Renal cortical epithelial cell (primary cell): ENCODE data around the gene MUS81. TPM values are rescaled to one million over a fixed set of nuclear protein-coding genes. Genes with fewer than 3 reads are reported as not detected.

Experiments
- DNase-seq: peaks from one replicate; pipeline ENCODE4 v3.0.0-alpha.2; 2011; ENCODE audit warnings: low read depth
- total RNA-seq: library from RNA; depleted of rRNA; stranded (reverse); fragments of >200 nt; gene quantifications from 2 replicates; pipeline ENCODE4 v1.2.3, GENCODE V29; 2014

MUS81 gene
- total RNA-seq, 1 donor from 2014 or later = 37.0 TPM

DNA sequence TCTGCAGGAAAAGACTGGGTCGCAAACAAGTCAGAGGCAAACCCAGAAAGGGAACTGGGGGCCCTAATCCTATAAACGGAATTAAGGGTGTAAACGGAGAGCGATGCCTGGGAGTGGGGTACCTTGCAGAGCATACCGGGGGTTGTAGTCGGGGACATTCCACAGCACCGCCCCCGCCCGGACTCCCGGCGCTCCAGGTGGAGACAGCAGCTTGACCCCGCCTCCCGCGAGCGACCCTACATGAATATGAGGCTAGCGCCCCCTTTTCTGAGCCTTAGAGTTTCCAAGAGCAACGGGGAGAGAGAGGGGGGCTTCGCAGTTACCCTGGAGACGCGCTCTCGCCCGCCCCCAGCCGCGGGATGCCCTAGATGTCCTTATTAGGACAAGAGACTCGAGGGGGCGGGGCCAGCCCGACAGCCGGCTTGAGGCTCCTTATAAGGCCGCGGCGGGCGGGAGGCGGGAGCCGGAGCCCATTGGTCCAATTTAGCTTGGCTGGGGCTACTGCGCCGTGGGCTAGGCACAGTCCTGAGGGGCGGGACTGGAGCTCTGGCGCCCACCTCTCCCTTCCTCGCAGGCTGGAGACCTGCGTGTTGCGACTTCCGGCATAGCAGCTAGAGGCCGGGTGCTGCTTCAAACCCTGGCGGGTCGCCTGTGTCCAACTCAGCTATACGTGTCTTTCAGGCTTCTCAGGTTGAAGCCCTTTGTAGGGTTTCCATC is 980 bp upstream of the MUS81 start:
- DNase-seq = peak; percentile 95

- DNase-seq = no peak
Observed at GRCh38 chr11:65859812-65860277, 388 bp upstream of the MUS81 start.

GRCh38 chr11:65861165-65861505 is 902 bp downstream of the MUS81 start:
- no peak for DNase-seq

- no peak for DNase-seq
Observed at GRCh38 chr11:65861533-65862183, 1.4 kb downstream of the MUS81 start.

DNA sequence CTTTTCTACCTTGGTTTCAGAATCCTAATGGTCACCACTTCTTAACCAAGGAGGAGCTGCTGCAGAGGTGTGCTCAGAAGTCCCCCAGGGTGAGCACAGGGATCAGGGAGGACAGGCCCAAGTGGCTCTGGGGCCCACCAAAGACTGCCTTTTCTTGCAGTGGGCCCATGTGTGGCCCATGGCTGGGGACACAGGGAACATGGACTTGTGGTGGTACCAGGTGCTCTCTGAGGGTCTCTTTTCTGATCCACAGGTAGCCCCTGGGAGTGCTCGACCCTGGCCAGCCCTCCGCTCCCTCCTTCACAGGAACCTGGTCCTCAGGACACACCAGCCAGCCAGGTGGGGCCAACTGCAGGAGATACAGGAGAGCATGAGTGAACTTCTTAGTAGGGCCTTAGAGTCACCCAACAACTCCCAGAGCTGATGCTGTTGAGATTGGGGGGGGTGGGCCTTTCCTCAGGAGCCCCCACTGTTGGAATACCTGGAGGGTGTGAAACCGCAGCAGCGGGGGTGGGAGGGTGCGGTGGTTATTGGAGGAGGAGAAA is 2.0 kb downstream of the MUS81 start:
- DNase-seq = no peak

DNA sequence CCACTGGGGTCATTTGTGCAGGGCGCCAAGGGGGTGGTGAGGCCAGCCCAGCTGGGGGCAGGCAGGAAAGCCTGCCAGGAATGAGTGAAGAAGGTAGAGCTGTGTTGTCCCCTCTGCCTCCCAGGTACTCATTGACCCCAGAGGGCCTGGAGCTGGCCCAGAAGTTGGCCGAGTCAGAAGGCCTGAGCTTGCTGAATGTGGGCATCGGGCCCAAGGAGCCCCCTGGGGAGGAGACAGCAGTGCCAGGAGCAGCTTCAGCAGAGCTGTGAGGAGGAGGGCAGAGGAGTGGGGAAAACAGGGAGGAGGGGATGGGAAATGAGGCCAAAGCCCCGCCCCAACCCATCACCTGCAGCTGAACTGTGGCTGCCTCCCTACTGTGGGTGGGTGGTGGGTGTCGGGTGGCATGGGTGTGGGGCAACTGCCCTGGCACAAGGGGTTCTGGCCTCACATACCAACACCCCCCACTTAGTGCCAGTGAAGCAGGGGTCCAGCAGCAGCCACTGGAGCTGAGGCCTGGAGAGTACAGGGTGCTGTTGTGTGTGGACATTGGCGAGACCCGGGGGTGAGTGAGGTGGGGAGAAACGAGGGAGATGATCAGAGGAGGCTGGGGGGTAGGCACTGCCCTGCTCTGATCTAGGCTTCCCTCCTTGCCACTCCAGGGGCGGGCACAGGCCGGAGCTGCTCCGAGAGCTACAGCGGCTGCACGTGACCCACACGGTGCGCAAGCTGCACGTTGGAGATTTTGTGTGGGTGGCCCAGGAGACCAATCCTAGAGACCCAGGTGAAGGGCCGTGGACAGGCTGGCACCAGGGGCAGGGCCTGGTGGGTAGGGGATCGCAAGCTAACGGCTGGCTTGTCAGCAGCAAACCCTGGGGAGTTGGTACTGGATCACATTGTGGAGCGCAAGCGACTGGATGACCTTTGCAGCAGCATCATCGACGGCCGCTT is 3.0 kb downstream of the MUS81 start:
- DNase-seq = no peak

- no peak for DNase-seq
Observed at GRCh38 chr11:65863889-65864705, 3.9 kb downstream of the MUS81 start.

- DNase-seq = no peak
Observed at GRCh38 chr11:65864706-65865471, 4.7 kb downstream of the MUS81 start.

DNA sequence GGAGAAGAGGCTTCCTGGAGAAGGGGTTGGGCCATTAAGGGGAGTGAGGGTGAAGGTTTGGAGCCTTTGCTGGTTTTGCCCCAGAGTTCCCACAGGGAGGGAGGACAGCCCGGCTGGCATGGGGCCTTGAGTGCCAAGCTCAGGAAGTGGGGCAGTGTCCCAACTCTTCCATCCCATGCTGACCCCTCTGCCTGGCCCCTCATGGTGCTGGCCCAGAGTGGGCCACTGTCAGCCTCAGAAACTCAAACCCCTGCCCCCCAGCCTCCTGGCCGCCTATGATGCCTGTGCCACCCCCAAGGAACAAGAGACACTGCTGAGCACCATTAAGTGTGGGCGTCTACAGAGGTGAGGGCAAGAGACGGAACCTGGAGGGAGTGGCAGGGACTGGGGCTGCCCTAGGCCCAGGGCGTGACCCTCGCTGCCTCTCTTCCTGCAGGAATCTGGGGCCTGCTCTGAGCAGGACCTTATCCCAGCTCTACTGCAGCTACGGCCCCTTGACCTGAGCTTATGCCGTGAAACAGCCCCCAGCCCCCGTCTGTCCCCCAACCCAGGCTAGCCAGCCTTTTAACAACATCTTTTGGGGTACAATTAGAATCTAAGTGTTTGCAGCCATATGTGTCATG is 5.4 kb downstream of the MUS81 start:
- no peak for DNase-seq

- DNase-seq = no peak
Observed at GRCh38 chr11:65866509-65867283, 6.5 kb downstream of the MUS81 start.

GRCh38 chr11:65867284-65868071 is 7.2 kb downstream of the MUS81 start:
- DNase-seq = no peak

DNA sequence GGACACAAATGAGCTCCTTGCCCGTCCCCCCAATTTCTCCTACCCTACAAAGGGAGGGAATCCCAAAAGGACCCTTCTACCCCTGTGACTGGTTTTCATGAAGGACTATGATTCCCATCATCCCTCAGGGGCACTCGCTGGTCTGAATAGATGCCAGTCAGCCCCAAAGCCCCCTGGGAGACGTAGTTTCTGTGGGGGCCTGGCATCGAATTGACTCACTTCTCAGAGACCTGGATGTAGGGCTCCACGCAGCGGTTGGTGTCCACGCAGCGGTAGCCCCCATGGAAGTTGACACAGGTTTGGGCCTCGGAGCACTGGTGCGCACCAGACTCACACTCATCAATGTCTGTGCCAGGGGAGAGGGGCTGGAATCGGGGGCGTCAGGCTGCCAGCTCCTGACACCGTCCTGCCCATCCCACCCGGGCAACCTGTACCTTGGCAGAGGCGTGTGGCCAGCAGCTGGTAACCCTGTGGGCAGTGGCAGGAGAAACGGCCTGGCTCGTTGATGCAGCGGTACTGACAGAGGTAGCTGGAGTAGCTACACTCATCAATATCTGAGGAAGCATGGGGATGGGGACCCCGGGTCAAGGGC is 7.9 kb downstream of the MUS81 start:
- DNase-seq = no peak

DNA sequence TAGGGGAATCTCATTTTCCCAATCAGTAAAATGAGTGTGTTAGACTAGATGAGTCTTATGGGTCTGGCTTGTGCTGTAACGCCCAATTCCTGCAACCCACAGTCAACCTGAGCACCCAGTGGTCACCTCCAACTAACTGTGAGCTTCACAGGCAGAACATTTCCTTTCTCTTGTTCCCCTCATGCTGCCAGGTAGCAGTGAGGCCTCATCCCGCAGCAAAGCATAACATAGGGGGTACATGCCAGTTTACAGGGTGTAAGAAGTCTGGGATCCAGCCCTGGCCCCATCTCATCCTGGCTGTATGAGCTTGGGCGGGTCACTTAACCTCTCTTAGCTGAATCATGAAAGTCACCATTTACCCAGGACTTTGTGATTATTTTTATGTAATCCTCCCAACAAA is 8.7 kb downstream of the MUS81 start:
- no peak for DNase-seq

GRCh38 chr11:65869643-65870306 is 9.5 kb downstream of the MUS81 start:
- DNase-seq = no peak

- no peak for DNase-seq
Observed at GRCh38 chr11:65870307-65870658, 10.1 kb downstream of the MUS81 start.

DNA sequence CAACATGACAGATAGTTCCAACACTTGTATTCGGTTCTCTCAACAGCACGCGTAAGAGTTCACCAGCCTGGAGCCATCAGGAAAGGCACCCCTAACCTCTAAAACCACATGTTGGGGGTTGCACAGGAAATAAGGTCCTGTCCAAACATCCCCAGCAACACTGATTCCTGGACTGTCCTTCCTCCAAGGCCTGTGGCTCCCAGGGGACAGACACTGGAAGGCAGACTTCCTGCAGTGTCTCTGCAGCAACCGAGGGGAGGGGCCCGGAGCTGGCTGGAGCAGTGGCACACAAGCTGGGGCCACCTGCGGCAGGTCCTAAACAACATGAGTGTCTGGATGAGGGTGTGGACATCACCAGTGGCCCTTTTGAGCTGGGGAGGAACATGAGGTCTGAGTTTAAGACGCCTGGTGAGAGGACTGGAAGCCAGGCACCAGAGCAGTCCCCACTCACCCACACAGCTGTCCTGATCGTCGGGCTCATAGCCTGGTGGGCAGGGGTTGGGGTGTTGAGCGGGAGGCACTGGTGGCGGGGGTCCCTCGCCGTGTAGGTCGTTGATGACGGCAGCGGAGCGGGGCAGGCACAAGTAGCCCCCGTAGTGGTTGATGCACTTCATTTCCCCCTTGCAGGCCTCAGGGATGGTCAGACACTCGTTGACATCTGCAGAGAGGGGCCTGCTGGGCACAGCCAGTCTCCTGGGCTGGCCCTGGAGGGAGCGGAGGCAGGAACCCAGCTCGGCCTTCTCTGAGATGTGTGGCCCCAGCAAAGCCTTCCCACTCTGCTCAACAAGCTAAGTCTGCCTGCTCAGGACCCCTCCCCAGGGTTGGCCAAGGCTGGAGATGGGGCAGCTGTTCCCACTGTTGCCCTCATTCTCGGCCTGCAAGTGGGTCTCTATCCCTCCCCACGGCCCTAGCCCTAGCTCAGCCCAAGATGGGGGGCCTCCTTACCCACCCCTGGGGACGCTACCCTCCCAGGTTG is 10.8 kb downstream of the MUS81 start:
- no peak for DNase-seq
